Caco-2 (cell line): ENCODE results near the gene FBXL7. TPM values are rescaled to one million over a fixed set of nuclear protein-coding genes. Genes with fewer than 3 reads are reported as not detected.

Experiments used
- BruUV-seq: library from RNA; stranded (reverse); fragments of 400-500 nt; replicated peaks from 2 replicates; lab custom pipeline; 2021; lab: Mats Ljungman, UMichigan
- CTCF ChIA-PET: fragments of 300-600 bp; sonication (Branson Sonifier 250); formaldehyde crosslinking; loops from one replicate; lab custom pipeline; 2022; ENCODE audit warnings: antibody characterized with exemption; lab: Charles Lee
- POLR2A ChIA-PET: fragments of 300-600 bp; sonication (Branson Sonifier 250); formaldehyde crosslinking; loops from one replicate; lab custom pipeline; 2022; ENCODE audit warnings: antibody characterized with exemption; lab: Charles Lee
- DNase-seq, 2 experiments: peaks; one replicate each; pipeline versions ENCODE4 v3.0.0 to v3.0.0-alpha.2; 2020 to 2022
- H3K27me3 ChIP-seq: replicated peaks from 2 replicates; pipeline ENCODE4 v1.6.0; 2011; ENCODE audit warnings: low read length; ENCODE audit not compliant: control insufficient read depth, insufficient read depth
- H3K36me3 ChIP-seq: 2 replicates; pipeline ENCODE4 v1.5.1; 2011; ENCODE audit warnings: low read length; ENCODE audit not compliant: control insufficient read depth, insufficient read depth
- H3K4me1 ChIP-seq: fragments of 250-450 bp; sonication (Bioruptor Pico); 2 replicates; pipeline ENCODE4 v1.5.1; 2020; ENCODE audit warnings: mild to moderate bottlenecking
- H3K4me3 ChIP-seq: 2 replicates; pipeline ENCODE4 v1.5.1; 2011; ENCODE audit warnings: low read depth, mild to moderate bottlenecking, control low read depth, low read length
- H3K9me3 ChIP-seq: fragments of 250-450 bp; sonication (Bioruptor Pico); 2 replicates; pipeline ENCODE4 v1.5.1; 2020; ENCODE audit warnings: mild to moderate bottlenecking, moderate library complexity
- H3K27ac Mint-ChIP-seq: one replicate; pipeline ENCODE4 v1.8.0; 2022; ENCODE audit warnings: mixed read lengths; ENCODE audit not compliant: unreplicated experiment
- H3K27me3 Mint-ChIP-seq: one replicate; pipeline ENCODE4 v1.8.0; 2022; ENCODE audit warnings: mixed read lengths; ENCODE audit not compliant: insufficient read depth, unreplicated experiment
- H3K36me3 Mint-ChIP-seq: one replicate; pipeline ENCODE4 v1.8.0; 2022; ENCODE audit warnings: mild to moderate bottlenecking, mixed read lengths; ENCODE audit not compliant: insufficient read depth, unreplicated experiment
- H3K4me1 Mint-ChIP-seq: one replicate; pipeline ENCODE4 v1.8.0; 2022; ENCODE audit warnings: low read depth, mixed read lengths; ENCODE audit not compliant: unreplicated experiment
- H3K4me3 Mint-ChIP-seq: one replicate; pipeline ENCODE4 v1.8.0; 2022; ENCODE audit warnings: mild to moderate bottlenecking, moderate library complexity, mixed read lengths; ENCODE audit not compliant: unreplicated experiment
- H3K9me3 Mint-ChIP-seq: one replicate; pipeline ENCODE4 v1.8.0; 2022; ENCODE audit warnings: mixed read lengths; ENCODE audit not compliant: unreplicated experiment
- intact Hi-C: fragments of 100-400 bp; cut with micrococcal nuclease; formaldehyde crosslinking; loops from one replicate; pipeline ENCODE4 v1.10.0; 2022; ENCODE audit not compliant: unreplicated experiment
- total RNA-seq: library from RNA; stranded (reverse); gene quantifications from 2 replicates; pipeline ENCODE4 v1.2.3, GENCODE V29; 2022
- TF ChIP-seq, protein P1 (sequence below), 2 experiments: fragments of 200-600 bp in 1 of 2; IDR thresholded peaks; 1 replicate in 1 of 2; 2 replicates in 1 of 2; pipeline versions ENCODE4 v1.5.1 to v1.8.0; 2011 to 2022; ENCODE audit warnings: antibody characterized with exemption in 1 of 2, control low read depth in 1 of 2, inconsistent platforms in 1 of 2, low read depth in 1 of 2, low read length in 1 of 2, mild to moderate bottlenecking in 1 of 2, moderate library complexity in 1 of 2; ENCODE audit not compliant: insufficient read depth in 1 of 2, severe bottlenecking in 1 of 2, unreplicated experiment in 1 of 2

Gene FBXL7
- total RNA-seq, 1 experiment from 2014 or later, result not detected

DNA sequence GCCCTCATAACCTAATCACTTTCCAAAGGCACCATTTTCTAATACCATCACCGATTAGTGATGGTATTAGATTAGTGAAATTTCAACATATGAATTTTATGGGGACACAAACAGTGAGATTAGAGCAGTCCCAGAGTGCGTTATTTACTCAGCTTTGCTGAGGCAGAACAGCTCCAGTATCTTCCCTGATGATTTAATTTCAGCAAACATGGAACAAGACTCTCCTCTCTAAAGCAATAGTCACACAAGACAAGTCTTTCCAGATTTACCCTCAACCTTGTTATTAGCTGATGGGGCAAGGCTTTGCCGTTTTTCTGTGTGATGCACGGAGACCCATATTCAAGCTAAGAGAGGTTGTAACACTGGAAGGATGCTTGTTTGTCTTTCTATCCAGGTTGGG, 333.4 kb downstream of the FBXL7 start:
- H3K9me3 Mint-ChIP-seq, result no peaks in the 10 kb centered on the region
- intact Hi-C loops, result no loop called here

DNA sequence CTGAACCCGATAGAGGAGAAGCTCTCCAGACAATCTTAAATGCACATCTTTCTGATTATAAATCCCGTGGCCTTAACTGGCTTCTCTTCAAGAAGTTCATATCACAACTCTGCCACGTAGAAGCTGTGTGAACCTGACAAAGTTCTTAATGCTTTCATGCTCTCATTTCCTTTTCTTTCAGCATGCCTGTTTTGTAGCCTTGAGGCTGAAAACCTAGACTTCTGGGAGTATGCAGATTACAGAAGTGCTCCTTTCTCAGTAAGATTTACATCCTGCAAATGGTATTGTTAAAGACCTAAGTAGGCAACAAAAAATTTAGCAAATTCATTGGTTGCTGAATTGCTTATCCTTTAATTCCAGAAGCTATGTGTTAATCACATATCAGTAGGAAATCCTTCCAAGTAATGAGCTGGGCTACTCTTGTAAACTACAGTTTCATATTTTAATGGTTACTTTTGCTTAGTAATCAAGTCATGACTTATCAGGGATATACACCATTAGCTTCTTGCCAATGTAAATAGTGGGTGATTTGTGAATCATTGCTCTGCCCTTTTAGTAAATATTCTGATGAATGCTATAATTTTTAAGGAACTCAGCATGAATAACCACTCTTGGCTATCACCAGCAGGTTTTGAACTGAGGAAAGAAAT, 334.7 kb downstream of the FBXL7 start:
- DNase-seq, result no peak
- Histone ChIP-seq H3K4me3 (no peak overlapping the region), H3K27me3 (no peaks in the 10 kb centered on the region), H3K4me1 (no peaks in the 10 kb centered on the region), H3K9me3 (no peaks in the 10 kb centered on the region), H3K36me3 (no peaks in the 10 kb centered on the region)
- intact Hi-C loops, result no loop called here
- no peak overlapping the region for H3K27ac Mint-ChIP-seq
- ChIA-PET POLR2A (no interaction called here), CTCF (no interaction called here)
- H3K4me3 Mint-ChIP-seq, result no peak overlapping the region
- no peaks in the 10 kb centered on the region for H3K27me3 Mint-ChIP-seq
- no peaks in the 10 kb centered on the region for H3K9me3 Mint-ChIP-seq
- TF ChIP-seq, protein P1, sequence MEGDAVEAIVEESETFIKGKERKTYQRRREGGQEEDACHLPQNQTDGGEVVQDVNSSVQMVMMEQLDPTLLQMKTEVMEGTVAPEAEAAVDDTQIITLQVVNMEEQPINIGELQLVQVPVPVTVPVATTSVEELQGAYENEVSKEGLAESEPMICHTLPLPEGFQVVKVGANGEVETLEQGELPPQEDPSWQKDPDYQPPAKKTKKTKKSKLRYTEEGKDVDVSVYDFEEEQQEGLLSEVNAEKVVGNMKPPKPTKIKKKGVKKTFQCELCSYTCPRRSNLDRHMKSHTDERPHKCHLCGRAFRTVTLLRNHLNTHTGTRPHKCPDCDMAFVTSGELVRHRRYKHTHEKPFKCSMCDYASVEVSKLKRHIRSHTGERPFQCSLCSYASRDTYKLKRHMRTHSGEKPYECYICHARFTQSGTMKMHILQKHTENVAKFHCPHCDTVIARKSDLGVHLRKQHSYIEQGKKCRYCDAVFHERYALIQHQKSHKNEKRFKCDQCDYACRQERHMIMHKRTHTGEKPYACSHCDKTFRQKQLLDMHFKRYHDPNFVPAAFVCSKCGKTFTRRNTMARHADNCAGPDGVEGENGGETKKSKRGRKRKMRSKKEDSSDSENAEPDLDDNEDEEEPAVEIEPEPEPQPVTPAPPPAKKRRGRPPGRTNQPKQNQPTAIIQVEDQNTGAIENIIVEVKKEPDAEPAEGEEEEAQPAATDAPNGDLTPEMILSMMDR (IDR thresholded peaks at IDR 0.05; ENCODE audit: insufficient read depth in 1 of 2, low read depth in 1 of 2, low read length in 1 of 2, severe bottlenecking in 1 of 2, unreplicated experiment in 1 of 2), result no peak
- H3K4me1 Mint-ChIP-seq, result no peaks in the 10 kb centered on the region
- BruUV-seq, result no TSS peak
- no peaks in the 10 kb centered on the region for H3K36me3 Mint-ChIP-seq

More for the DNA sequence above, 333.4 kb downstream of the FBXL7 start:
- Mint-ChIP-seq H3K4me1 (no peaks in the 10 kb centered on the region), H3K36me3 (no peaks in the 10 kb centered on the region), H3K27me3 (no peaks in the 10 kb centered on the region), H3K4me3 (no peak overlapping the region), H3K27ac (no peak overlapping the region)
- Histone ChIP-seq H3K9me3 (no peaks in the 10 kb centered on the region), H3K4me1 (no peaks in the 10 kb centered on the region), H3K4me3 (no peak overlapping the region), H3K36me3 (no peaks in the 10 kb centered on the region), H3K27me3 (no peaks in the 10 kb centered on the region)
- TF ChIP-seq, protein P1 (IDR thresholded peaks at IDR 0.05; ENCODE audit: insufficient read depth in 1 of 2, low read depth in 1 of 2, low read length in 1 of 2, severe bottlenecking in 1 of 2, unreplicated experiment in 1 of 2), result no peak
- no TSS peak for BruUV-seq
- ChIA-PET POLR2A (no interaction called here), CTCF (no interaction called here)
- DNase-seq, result no peak

DNA sequence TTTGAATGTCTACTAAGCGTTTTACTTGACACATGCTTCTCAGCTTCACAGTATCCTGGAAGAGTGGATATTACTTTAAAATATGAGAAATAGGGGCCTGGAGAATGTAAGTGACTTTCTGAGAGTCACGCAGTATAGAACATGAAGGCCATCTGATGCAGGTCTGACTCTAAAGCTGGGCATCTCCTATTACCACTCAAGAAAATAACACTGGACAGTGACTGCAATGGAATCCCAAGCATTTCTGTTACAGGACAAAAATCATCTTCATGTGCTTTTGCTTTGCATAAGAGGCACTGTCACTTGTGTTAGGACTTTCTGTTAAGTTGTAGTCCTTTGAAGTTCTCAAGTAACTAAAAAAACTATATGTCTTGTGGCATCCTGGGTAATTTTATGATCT, 335.5 kb downstream of the FBXL7 start:
- no TSS peak for BruUV-seq
- H3K4me1 Mint-ChIP-seq, result no peaks in the 10 kb centered on the region
- H3K27me3 ChIP-seq, result no peaks in the 10 kb centered on the region
- no peaks in the 10 kb centered on the region for H3K27me3 Mint-ChIP-seq
- H3K4me3 ChIP-seq, result no peak overlapping the region
- TF ChIP-seq, protein P1 (IDR thresholded peaks at IDR 0.05; ENCODE audit: insufficient read depth in 1 of 2, low read depth in 1 of 2, low read length in 1 of 2, severe bottlenecking in 1 of 2, unreplicated experiment in 1 of 2), result no peak
- no peak overlapping the region for H3K4me3 Mint-ChIP-seq
- no peaks in the 10 kb centered on the region for H3K9me3 ChIP-seq
- H3K36me3 Mint-ChIP-seq, result no peaks in the 10 kb centered on the region
- H3K36me3 ChIP-seq, result no peaks in the 10 kb centered on the region
- ChIA-PET CTCF (no interaction called here), POLR2A (no interaction called here)
- H3K4me1 ChIP-seq, result no peaks in the 10 kb centered on the region
- H3K27ac Mint-ChIP-seq, result no peak overlapping the region
- intact Hi-C loops, result no loop called here
- no peak for DNase-seq
- H3K9me3 Mint-ChIP-seq, result no peaks in the 10 kb centered on the region
